A549 (cell line): ENCODE data around the gene CR1L. TPM values are rescaled to one million over a fixed set of nuclear protein-coding genes. Genes with fewer than 3 reads are reported as not detected.

Source experiments
- ATAC-seq, 2 experiments: fragments of 200-7000 bp in 1 of 2; fragments of >200 bp in 1 of 2; cut with Nextera tagmentation in 1 of 2; cut with Tn5 transposase in 1 of 2; 3 replicates each; pipeline versions ENCODE4 v1.8.0 to v1.9.1; 2018 to 2020; ENCODE audit warnings: mild to moderate bottlenecking in 1 of 2, moderate library complexity in 1 of 2
- CTCF ChIA-PET: fragments of 300-600 bp; sonication (Branson Sonifier 250); formaldehyde crosslinking; extraction: SDS; loops from one replicate; lab custom pipeline; 2021; ENCODE audit warnings: antibody characterized with exemption, inconsistent platforms; lab: Yijun Ruan, JAX
- POLR2A ChIA-PET: fragments of 350-600 bp; formaldehyde crosslinking; extraction: SDS; loops from one replicate; lab custom pipeline; 2021; ENCODE audit warnings: antibody characterized with exemption, inconsistent platforms; lab: Yijun Ruan, JAX
- DNase-seq, 2 experiments: peaks; one replicate each; pipeline versions ENCODE4 v3.0.0 to v3.0.0-alpha.2; 2011 to 2016; ENCODE audit warnings: low read depth in 1 of 2, low spot score in 1 of 2
- FAIRE-seq: peaks from 2 replicates; lab custom pipeline; 2011; peaks lifted over from hg19 to GRCh38; lab: Jason Lieb, UNC
- H3K27ac ChIP-seq, 2 experiments: fragments of >200 bp; sonication (Bioruptor Twin); formaldehyde crosslinking; 3 replicates each; pipeline ENCODE4 v1.5.1; 2016 to 2017
- H3K4me1 ChIP-seq: fragments of >200 bp; sonication (Bioruptor Twin); formaldehyde crosslinking; 3 replicates; pipeline ENCODE4 v1.6.1; 2016
- H3K4me2 ChIP-seq: fragments of >200 bp; sonication (Bioruptor Twin); formaldehyde crosslinking; 3 replicates; pipeline ENCODE4 v1.6.1; 2016
- H3K4me3 ChIP-seq: fragments of >200 bp; sonication (Bioruptor Twin); formaldehyde crosslinking; 3 replicates; pipeline ENCODE4 v1.5.1; 2016
- H3K9me3 ChIP-seq: fragments of >200 bp; sonication (Bioruptor Twin); formaldehyde crosslinking; 3 replicates; pipeline ENCODE4 v1.6.1; 2016
- ATOH8 ChIP-seq: fragments of 250-450 bp; sonication (Bioruptor Pico); IDR thresholded peaks from 2 replicates; pipeline ENCODE4 v1.5.0; 2020; ENCODE audit warnings: low read depth, mild to moderate bottlenecking, moderate library complexity
- CBX8 ChIP-seq: fragments of 200-600 bp; sonication (generic); IDR thresholded peaks from 2 replicates; pipeline ENCODE4 v1.6.1; 2016
- CEBPB ChIP-seq, 2 experiments: fragments of >200 bp in 1 of 2; sonication (Bioruptor Twin) in 1 of 2; formaldehyde crosslinking in 1 of 2; IDR thresholded peaks; 2 replicates each; pipeline ENCODE4 v1.6.1; 2012 to 2016
- E2F6 ChIP-seq: IDR thresholded peaks from 2 replicates; pipeline ENCODE4 v1.6.1; 2012; ENCODE audit warnings: low read depth, borderline replicate concordance
- EHMT2 ChIP-seq: fragments of 200-600 bp; sonication (generic); IDR thresholded peaks from 2 replicates; pipeline ENCODE4 v1.6.1; 2016; ENCODE audit warnings: antibody characterized with exemption, low read depth, mild to moderate bottlenecking, moderate library complexity
- FOSB ChIP-seq: fragments of 250-450 bp; sonication (Bioruptor Pico); IDR thresholded peaks from 2 replicates; pipeline ENCODE4 v1.5.0; 2020; ENCODE audit warnings: mild to moderate bottlenecking, moderate library complexity
- FOSL2 ChIP-seq, 2 experiments: fragments of 450-650 bp in 1 of 2; fragments of >200 bp in 1 of 2; sonication (Bioruptor Twin) in 1 of 2; formaldehyde crosslinking; IDR thresholded peaks; 2 replicates each; pipeline versions ENCODE4 v1.5.0 to v1.6.1; 2016 to 2020; ENCODE audit warnings: mild to moderate bottlenecking in 1 of 2, moderate library complexity in 1 of 2
- HMGXB4 ChIP-seq: fragments of 250-450 bp; sonication (Bioruptor Pico); IDR thresholded peaks from 2 replicates; pipeline ENCODE4 v1.5.0; 2021; ENCODE audit warnings: mild to moderate bottlenecking, moderate library complexity, borderline replicate concordance
- HOXB13 ChIP-seq: fragments of 250-450 bp; sonication (Bioruptor Pico); IDR thresholded peaks from 2 replicates; pipeline ENCODE4 v1.5.0; 2020; ENCODE audit warnings: low read depth, mild to moderate bottlenecking, moderate library complexity
- JUNB ChIP-seq: fragments of >200 bp; sonication (Bioruptor Twin); formaldehyde crosslinking; IDR thresholded peaks from 2 replicates; pipeline ENCODE4 v1.6.1; 2016
- MAX ChIP-seq: IDR thresholded peaks from 2 replicates; pipeline ENCODE4 v1.6.1; 2012
- MYC ChIP-seq: IDR thresholded peaks from 2 replicates; pipeline ENCODE4 v1.6.1; 2012; ENCODE audit warnings: mild to moderate bottlenecking, inconsistent platforms, low read length, improper control_type of control experiment, borderline replicate concordance
- NR3C1 ChIP-seq: fragments of >200 bp; sonication (Bioruptor Twin); formaldehyde crosslinking; IDR thresholded peaks from 3 replicates; pipeline ENCODE4 v1.6.1; 2017
- POLR2AphosphoS2 ChIP-seq: conservative IDR thresholded peaks from 2 replicates; pipeline ENCODE4 v1.6.1; 2012; ENCODE audit warnings: low read length, improper control_type of control experiment, inconsistent platforms
- RAD21 ChIP-seq, 2 experiments: fragments of >200 bp in 1 of 2; sonication (Bioruptor Twin) in 1 of 2; formaldehyde crosslinking in 1 of 2; IDR thresholded peaks in 1 of 2; conservative IDR thresholded peaks in 1 of 2; 2 replicates in 1 of 2; 3 replicates in 1 of 2; pipeline ENCODE4 v1.6.1; 2012 to 2018; ENCODE audit warnings: inconsistent platforms in 1 of 2
- REST ChIP-seq: fragments of 200-600 bp; sonication (generic); IDR thresholded peaks from 2 replicates; pipeline ENCODE4 v1.6.1; 2016; ENCODE audit warnings: antibody characterized with exemption, mild to moderate bottlenecking, moderate library complexity
- RNF2 ChIP-seq: fragments of 200-600 bp; sonication (generic); IDR thresholded peaks from 2 replicates; pipeline ENCODE4 v1.6.1; 2016; ENCODE audit warnings: low read depth, mild to moderate bottlenecking, antibody characterized with exemption, moderate library complexity, borderline replicate concordance
- ZC3H11A ChIP-seq: fragments of 450-650 bp; IDR thresholded peaks from 2 replicates; pipeline ENCODE4 v1.6.1; 2014; ENCODE audit warnings: antibody characterized with exemption, mild to moderate bottlenecking
- ZNF302 ChIP-seq: fragments of 250-450 bp; sonication (Bioruptor Pico); IDR thresholded peaks from 2 replicates; pipeline ENCODE4 v1.9.0; 2021; ENCODE audit warnings: inconsistent platforms, mild to moderate bottlenecking, moderate library complexity
- WGBS: methylation state at CpG from one replicate; pipeline ENCODE4 v1.1.6; 2017; ENCODE audit errors: missing lambda C conversion rate; 5-methylcytosine and 5-hydroxymethylcytosine counted together
- polyA minus RNA-seq: library from RNA; depleted of rRNA, polyadenylated mRNA; stranded (reverse); fragments of >200 nt; gene quantifications from 2 replicates; pipeline ENCODE4 v1.2.3, GENCODE V29; 2011; rRNA and poly(A)+ RNA removed
- polyA plus RNA-seq, 4 experiments: library from polyadenylated mRNA; depleted of rRNA in 3 of 4; stranded (reverse); fragments of >200 nt; fragmentation: RNase III in 1 of 4; extraction: RNeasy Plus Mini Kit Qiagen cat#74134 plus additional on column Dnase treatment in 1 of 4; gene quantifications; 2 replicates in 3 of 4; 3 replicates in 1 of 4; pipeline ENCODE4 v1.2.3, GENCODE V29; 2011 to 2017

The CR1L gene
- polyA plus RNA-seq (2011; rRNA removed) (not detected in 2 replicates), polyA plus RNA-seq (2017; fragmentation: RNase III; extraction: RNeasy Plus Mini Kit Qiagen cat#74134 plus additional on column Dnase treatment) (not detected in 3 replicates), polyA minus RNA-seq (not detected in 2 replicates)
- polyA plus RNA-seq (2012; cell fraction: cytosol; rRNA removed), result not detected in 2 replicates
- not detected in 2 replicates for polyA plus RNA-seq (2012; cell fraction: nucleus; rRNA removed)

GRCh38 chr1:207644852-207645634, at the start of gene CR1L:
TSS of gene CR1L (plus strand) at chr1:207645133. CDS start at chr1:207645234, 101 bp downstream.
- Histone ChIP-seq H3K9me3 (no peaks in the 10 kb centered on the region), H3K27ac (peak within 1 kb of the TSS in 1 of 2 experiments; percentile 43; a peak in 1 of 6 replicates), H3K4me1 (peaks cover 3% of the 10 kb centered on the region; the same call in 1 of the 3 replicates), H3K4me3 (peak within 1 kb of the TSS; percentile 57), H3K4me2 (peak within 1 kb of the TSS; percentile 84)
- WGBS, result 41% methylated on average over 22 of the region's 65 CpGs
- FAIRE-seq, result no peak
- POLR2A ChIA-PET, result no interaction called here
- TF ChIP-seq MAX (peak; percentile 73), POLR2AphosphoS2 (no peak), E2F6 (peak; percentile 83)
- TF ChIP-seq, all 56 proteins: peak for 2
- DNase-seq (peak; percentile 50 to 64), ATAC-seq (peak; percentile 96 to 99)
- CTCF ChIA-PET, result interaction anchor here (0.9 kb wide), 1 partner anchor 10 kb away, joined by 4 read pairs; no protein-coding TSS in a partner anchor

GRCh38 chr1:207603777-207604176, 41.2 kb upstream of the CR1L start:
- CTCF ChIA-PET, result no interaction called here
- FAIRE-seq, result no peak

GRCh38 chr1:207605444-207606361, 39.2 kb upstream of the CR1L start:
- 75% methylated on average over 7 of the region's 7 CpGs for WGBS
- Histone ChIP-seq H3K4me1 (no peaks in the 10 kb centered on the region), H3K4me3 (no peak overlapping the region), H3K27ac (no peak overlapping the region), H3K9me3 (no peaks in the 10 kb centered on the region), H3K4me2 (no peak overlapping the region)
- FAIRE-seq (no peak), ATAC-seq (0 out of 6 replicates have a peak, but pooled peaks of 1 of the 2 experiments have one; percentile 36)
- ChIA-PET CTCF (no interaction called here), POLR2A (no interaction called here)
- TF ChIP-seq CEBPB (IDR thresholded peaks at IDR 0.05) (no peak), ZNF302 (no peak), NR3C1 (no peak), FOSB (CRISPR knock-in tag) (no peak), HOXB13 (CRISPR knock-in tag) (no peak), ATOH8 (CRISPR knock-in tag) (no peak), EHMT2 (no peak), HMGXB4 (CRISPR knock-in tag) (no peak), ZC3H11A (no peak), RNF2 (no peak), CBX8 (no peak), MYC (no peak), POLR2AphosphoS2 (no peak), JUNB (no peak), REST (no peak), FOSL2 (IDR thresholded peaks at IDR 0.05) (no peak), FOSL2 (CRISPR knock-in tag; IDR thresholded peaks at IDR 0.05) (no peak), RAD21 (conservative IDR thresholded peaks at IDR 0.05 in 1 of 2, IDR thresholded peaks at IDR 0.05 in 1 of 2) (no peak)
- TF ChIP-seq, all 56 proteins: peak for 0
- no peak for DNase-seq

More at GRCh38 chr1:207603777-207604176, 41.2 kb upstream of the CR1L start:
- no peak for ATAC-seq
- peak overlapping the region; percentile 18; the same call in 2 of the 3 replicates for H3K4me2 ChIP-seq
- no peak for TF ChIP-seq RNF2
- TF ChIP-seq FOSL2 (IDR thresholded peaks at IDR 0.05), result no peak
- peak; percentile 35 for TF ChIP-seq FOSL2 (CRISPR knock-in tag; IDR thresholded peaks at IDR 0.05)
- 0 out of 2 replicates have a peak, but pooled peaks have one; percentile 24 for TF ChIP-seq JUNB
- no peak overlapping the region for H3K27ac ChIP-seq
- POLR2A ChIA-PET, result no interaction called here
- DNase-seq, result peak in 1 of 2 experiments; percentile 17
- no peaks in the 10 kb centered on the region for H3K4me1 ChIP-seq
- H3K9me3 ChIP-seq, result no peaks in the 10 kb centered on the region
- WGBS, result 19% methylated on average over 6 of the region's 6 CpGs
- H3K4me3 ChIP-seq, result no peak overlapping the region
